PC-3 (cell line): ENCODE data around the gene TREX2. TPM values are rescaled to one million over a fixed set of nuclear protein-coding genes. Genes with fewer than 3 reads are reported as not detected.

Experiments used
- ATAC-seq: fragments of 200-7000 bp; cut with Tn5 transposase; 2 replicates; pipeline ENCODE4 v1.9.1; 2020; ENCODE audit warnings: mild to moderate bottlenecking, moderate library complexity
- BruUV-seq: library from RNA; stranded (reverse); fragments of 400-500 nt; replicated peaks from 2 replicates; lab custom pipeline; 2021; lab: Mats Ljungman, UMichigan
- CTCF ChIA-PET: fragments of 300-600 bp; sonication (Branson Sonifier 250); formaldehyde crosslinking; loops from one replicate; lab custom pipeline; 2022; ENCODE audit warnings: antibody characterized with exemption; lab: Charles Lee
- POLR2A ChIA-PET: fragments of 300-600 bp; sonication (Branson Sonifier 250); formaldehyde crosslinking; loops from one replicate; lab custom pipeline; 2022; ENCODE audit warnings: antibody characterized with exemption; ENCODE audit not compliant: unreplicated experiment; lab: Charles Lee
- DNase-seq: peaks from one replicate; pipeline ENCODE4 v3.0.0-alpha.2; 2015
- H2AFZ ChIP-seq: fragments of 300-600 bp; sonication (generic); 2 replicates; pipeline ENCODE4 v1.6.0; 2016; ENCODE audit warnings: antibody characterized with exemption, low read length
- H3F3A ChIP-seq: fragments of 300-600 bp; sonication (generic); one replicate; pipeline ENCODE4 v1.6.0; 2017; ENCODE audit warnings: antibody characterized with exemption, low read length, control low read depth, mild to moderate bottlenecking; ENCODE audit not compliant: unreplicated experiment
- H3K27ac ChIP-seq: fragments of 300-600 bp; sonication (generic); 2 replicates; pipeline ENCODE4 v1.5.1; 2016; ENCODE audit warnings: mild to moderate bottlenecking, low read length
- H3K27me3 ChIP-seq: fragments of 300-600 bp; sonication (generic); 2 replicates; pipeline ENCODE4 v1.6.1; 2016; ENCODE audit warnings: low read length, mixed read lengths
- H3K36me3 ChIP-seq: fragments of 300-600 bp; sonication (generic); 2 replicates; pipeline ENCODE4 v1.6.1; 2016; ENCODE audit warnings: low read depth, mixed run types, low read length, mixed read lengths
- H3K4me1 ChIP-seq: fragments of 300-600 bp; sonication (generic); 2 replicates; pipeline ENCODE4 v1.5.1; 2016; ENCODE audit warnings: low read length; ENCODE audit not compliant: insufficient read depth
- H3K4me2 ChIP-seq: fragments of 300-600 bp; sonication (generic); 2 replicates; pipeline ENCODE4 v1.6.0; 2016; ENCODE audit warnings: low read length
- H3K4me3 ChIP-seq: fragments of 300-600 bp; sonication (generic); 2 replicates; pipeline ENCODE4 v1.5.1; 2016; ENCODE audit warnings: mild to moderate bottlenecking, low read length, mixed read lengths
- H3K79me2 ChIP-seq: fragments of 300-600 bp; sonication (generic); 2 replicates; pipeline ENCODE4 v1.6.1; 2017; ENCODE audit warnings: low read length, mixed read lengths
- H3K9ac ChIP-seq: fragments of 300-600 bp; sonication (generic); 2 replicates; pipeline ENCODE4 v1.6.0; 2016; ENCODE audit warnings: mild to moderate bottlenecking, low read length
- H3K9me2 ChIP-seq: fragments of 300-600 bp; sonication (generic); replicated peaks from 2 replicates; pipeline ENCODE4 v1.6.1; 2016; ENCODE audit warnings: mixed run types, low read length, mixed read lengths
- H3K9me3 ChIP-seq: fragments of 300-600 bp; sonication (generic); 2 replicates; pipeline ENCODE4 v1.6.1; 2016; ENCODE audit warnings: low read length, mixed read lengths
- H4K20me1 ChIP-seq: fragments of 300-600 bp; sonication (generic); 2 replicates; pipeline ENCODE4 v1.6.1; 2016; ENCODE audit warnings: low read length, mixed read lengths
- EZH2 ChIP-seq: fragments of 300-600 bp; sonication (generic); IDR thresholded peaks from one replicate; pipeline ENCODE4 v1.6.1; 2017; ENCODE audit warnings: antibody characterized with exemption, mild to moderate bottlenecking, low read length; ENCODE audit not compliant: unreplicated experiment
- EZH2phosphoT487 ChIP-seq: fragments of 300-600 bp; sonication (generic); IDR thresholded peaks from 2 replicates; pipeline ENCODE4 v1.6.1; 2018; ENCODE audit warnings: mild to moderate bottlenecking, antibody characterized with exemption, low read length, borderline replicate concordance
- intact Hi-C: fragments of 100-400 bp; cut with micrococcal nuclease; formaldehyde crosslinking; loops from 2 replicates; pipeline ENCODE4 v1.9.0; 2023
- total RNA-seq: library from RNA; depleted of rRNA; stranded (reverse); fragments of >200 nt; gene quantifications from 2 replicates; pipeline ENCODE4 v1.2.3, GENCODE V29; 2014
- TF ChIP-seq, protein P1 (sequence below): fragments of 300-600 bp; sonication (generic); conservative IDR thresholded peaks from 2 replicates; pipeline ENCODE4 v1.5.1; 2017; ENCODE audit warnings: antibody characterized with exemption, low read depth, mild to moderate bottlenecking, low read length

The TREX2 gene
- total RNA-seq, 1 experiment from 2014 or later, result 1.4 TPM

- H3F3A ChIP-seq, result no peaks in the 10 kb centered on the region
- no peaks in the 10 kb centered on the region for H4K20me1 ChIP-seq
- intact Hi-C loops, result no loop called here
- 0 out of 2 replicates have a peak, but pooled peaks cover 4% of the 10 kb centered on the region for H3K36me3 ChIP-seq
- no peak overlapping the region for H3K4me2 ChIP-seq
- DNase-seq (no peak), ATAC-seq (no peak)
- no peaks in the 10 kb centered on the region for H3K79me2 ChIP-seq
- H2AFZ ChIP-seq, result no peak overlapping the region
- POLR2A ChIA-PET, result interaction anchor here (0.6 kb wide), 1 partner anchor 67 kb away, joined by 9 read pairs; no protein-coding TSS in a partner anchor
- no peak overlapping the region for H3K4me3 ChIP-seq
- TF ChIP-seq EZH2phosphoT487, result no peak
- TF ChIP-seq, protein P1, sequence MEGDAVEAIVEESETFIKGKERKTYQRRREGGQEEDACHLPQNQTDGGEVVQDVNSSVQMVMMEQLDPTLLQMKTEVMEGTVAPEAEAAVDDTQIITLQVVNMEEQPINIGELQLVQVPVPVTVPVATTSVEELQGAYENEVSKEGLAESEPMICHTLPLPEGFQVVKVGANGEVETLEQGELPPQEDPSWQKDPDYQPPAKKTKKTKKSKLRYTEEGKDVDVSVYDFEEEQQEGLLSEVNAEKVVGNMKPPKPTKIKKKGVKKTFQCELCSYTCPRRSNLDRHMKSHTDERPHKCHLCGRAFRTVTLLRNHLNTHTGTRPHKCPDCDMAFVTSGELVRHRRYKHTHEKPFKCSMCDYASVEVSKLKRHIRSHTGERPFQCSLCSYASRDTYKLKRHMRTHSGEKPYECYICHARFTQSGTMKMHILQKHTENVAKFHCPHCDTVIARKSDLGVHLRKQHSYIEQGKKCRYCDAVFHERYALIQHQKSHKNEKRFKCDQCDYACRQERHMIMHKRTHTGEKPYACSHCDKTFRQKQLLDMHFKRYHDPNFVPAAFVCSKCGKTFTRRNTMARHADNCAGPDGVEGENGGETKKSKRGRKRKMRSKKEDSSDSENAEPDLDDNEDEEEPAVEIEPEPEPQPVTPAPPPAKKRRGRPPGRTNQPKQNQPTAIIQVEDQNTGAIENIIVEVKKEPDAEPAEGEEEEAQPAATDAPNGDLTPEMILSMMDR, result no peak
- TF ChIP-seq EZH2, result no peak
- no peaks in the 10 kb centered on the region for H3K9me2 ChIP-seq
- CTCF ChIA-PET, result no interaction called here
- no peaks in the 10 kb centered on the region for H3K9me3 ChIP-seq
- no peaks in the 10 kb centered on the region for H3K4me1 ChIP-seq
- H3K27me3 ChIP-seq, result no peaks in the 10 kb centered on the region
- H3K9ac ChIP-seq, result no peak overlapping the region
- H3K27ac ChIP-seq, result no peak overlapping the region
- BruUV-seq, result no TSS peak
Measured at GRCh38 chrX:153457136-153457825, 11.4 kb upstream of the TREX2 start.

DNA sequence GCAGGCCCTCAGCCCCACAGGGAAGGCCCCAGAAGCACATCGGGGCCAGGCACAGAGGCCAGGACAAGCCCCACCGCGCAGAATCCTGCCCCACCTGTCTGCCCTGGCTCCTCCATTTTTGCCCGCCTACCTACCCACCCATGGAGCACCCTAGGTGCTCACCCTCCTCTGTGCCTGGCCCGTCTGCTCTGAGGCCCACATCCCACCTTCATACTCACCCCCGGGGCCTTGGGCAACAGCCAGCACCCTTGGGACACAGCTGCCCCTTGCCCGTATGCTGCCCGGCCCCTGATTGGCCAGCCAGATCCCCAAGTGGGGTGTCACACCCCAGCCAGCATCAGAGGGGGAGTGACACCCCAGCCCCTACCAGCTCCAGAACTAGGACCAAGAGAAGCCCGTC, 10.8 kb upstream of the TREX2 start:
- Histone ChIP-seq H3K27me3 (no peaks in the 10 kb centered on the region), H3K36me3 (0 out of 2 replicates have a peak, but pooled peaks cover 4% of the 10 kb centered on the region), H3K9me2 (no peaks in the 10 kb centered on the region), H3K79me2 (no peaks in the 10 kb centered on the region), H3K4me2 (no peak overlapping the region), H3K9ac (no peak overlapping the region), H3K27ac (no peak overlapping the region), H3F3A (no peaks in the 10 kb centered on the region), H3K9me3 (no peaks in the 10 kb centered on the region), H3K4me3 (no peak overlapping the region), H3K4me1 (no peaks in the 10 kb centered on the region), H4K20me1 (no peaks in the 10 kb centered on the region), H2AFZ (no peak overlapping the region)
- POLR2A ChIA-PET, result no interaction called here
- ATAC-seq (no peak), DNase-seq (no peak)
- no peak for TF ChIP-seq EZH2phosphoT487
- no peak for TF ChIP-seq EZH2
- TF ChIP-seq, protein P1, result no peak
- no TSS peak for BruUV-seq
- CTCF ChIA-PET, result no interaction called here
- intact Hi-C loops, result no loop called here

DNA sequence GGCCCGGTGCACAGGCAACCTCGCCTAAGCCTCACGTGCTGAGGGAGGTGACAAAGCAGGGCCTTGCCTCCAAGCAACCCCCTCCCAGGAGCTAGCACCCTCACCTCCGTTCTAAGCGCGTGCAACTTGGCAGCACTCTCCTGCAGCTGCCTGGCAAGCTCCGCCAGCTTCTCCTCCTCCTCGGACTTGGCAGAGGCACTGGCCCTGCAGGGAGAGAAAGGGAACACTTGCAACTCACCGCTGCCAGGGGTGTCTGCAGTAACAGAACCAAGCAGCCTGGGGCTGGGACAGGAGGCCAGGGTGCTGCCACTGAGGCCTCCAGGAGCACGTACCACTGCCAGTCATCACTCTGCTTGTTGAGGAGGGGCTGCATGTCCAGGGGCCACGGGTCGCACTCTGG, 10.3 kb upstream of the TREX2 start:
- no peaks in the 10 kb centered on the region for H3K4me1 ChIP-seq
- H3F3A ChIP-seq, result no peaks in the 10 kb centered on the region
- no TSS peak for BruUV-seq
- H3K9me3 ChIP-seq, result no peaks in the 10 kb centered on the region
- 0 out of 2 replicates have a peak, but pooled peaks cover 4% of the 10 kb centered on the region for H3K36me3 ChIP-seq
- H3K4me3 ChIP-seq, result no peak overlapping the region
- H3K4me2 ChIP-seq, result no peak overlapping the region
- DNase-seq (no peak), ATAC-seq (no peak)
- H3K27me3 ChIP-seq, result no peaks in the 10 kb centered on the region
- TF ChIP-seq EZH2phosphoT487 (no peak), EZH2 (no peak)
- TF ChIP-seq, protein P1, result no peak
- H3K9me2 ChIP-seq, result no peaks in the 10 kb centered on the region
- ChIA-PET CTCF (no interaction called here), POLR2A (no interaction called here)
- H3K27ac ChIP-seq, result no peak overlapping the region
- H4K20me1 ChIP-seq, result no peaks in the 10 kb centered on the region
- no peak overlapping the region for H3K9ac ChIP-seq
- H2AFZ ChIP-seq, result no peak overlapping the region
- no peaks in the 10 kb centered on the region for H3K79me2 ChIP-seq
- intact Hi-C loops, result no loop called here
